Prostate gland (tissue), 2 donors: ENCODE results near the gene ZCCHC7. TPM values are rescaled to one million over a fixed set of nuclear protein-coding genes. Genes with fewer than 3 reads are reported as not detected.

ENCODE experiments used
- DNase-seq: peaks from one replicate; pipeline ENCODE4 v3.0.0-alpha.2; 2019; ENCODE audit warnings: low spot score
- H3K27ac ChIP-seq, 2 donors: fragments of 200-600 bp; sonication (generic); 2 replicates each; pipeline ENCODE4 v1.5.1; 2017 to 2019
- H3K27me3 ChIP-seq: fragments of 200-600 bp; sonication (generic); replicated peaks from 2 replicates; pipeline ENCODE4 v1.5.1; 2019; ENCODE audit not compliant: insufficient read depth
- H3K36me3 ChIP-seq, 2 donors: fragments of 200-600 bp; sonication (generic); 1 replicate in 1 of 2; 2 replicates in 1 of 2; pipeline versions ENCODE4 v1.5.1 to v1.8.1; 2017 to 2019
- H3K4me1 ChIP-seq: fragments of 200-600 bp; sonication (generic); replicated peaks from 2 replicates; pipeline ENCODE4 v1.5.1; 2019
- H3K4me3 ChIP-seq, 2 donors: fragments of 200-600 bp; sonication (generic); 2 replicates each; pipeline ENCODE4 v1.5.1; 2017 to 2019
- H3K9me3 ChIP-seq: fragments of 200-600 bp; sonication (generic); 2 replicates; pipeline ENCODE4 v1.5.1; 2017
- POLR2A ChIP-seq: fragments of 450-650 bp; IDR thresholded peaks from one replicate; pipeline ENCODE4 v1.6.1; 2016; ENCODE audit warnings: antibody characterized with exemption, mild to moderate bottlenecking
- POLR2AphosphoS5 ChIP-seq: sonication (generic); formaldehyde crosslinking; IDR thresholded peaks from one replicate; pipeline ENCODE4 v1.6.1; 2017; ENCODE audit warnings: antibody characterized with exemption
- WGBS: methylation state at CpG from one replicate; pipeline ENCODE4 v1.1.5; 2018; 5-methylcytosine and 5-hydroxymethylcytosine counted together
- intact Hi-C: fragments of 100-400 bp; cut with DNase I; formaldehyde crosslinking; loops from one replicate; pipeline ENCODE4 v1.14.2; 2022
- total RNA-seq, 2 donors: library from RNA; depleted of rRNA; stranded (reverse); fragments of >200 nt; gene quantifications; one replicate each; pipeline ENCODE4 v1.1.0, GENCODE V29; 2016
- TF ChIP-seq, protein P1 (sequence below), 4 experiments: fragments of 200-600 bp in 2 of 4; fragments of 450-650 bp in 2 of 4; sonication (generic) in 2 of 4; IDR thresholded peaks; 1 replicate in 3 of 4; 2 replicates in 1 of 4; pipeline ENCODE4 v1.5.1; 2016 to 2019; ENCODE audit warnings: antibody characterized with exemption in 4 of 4, mild to moderate bottlenecking in 2 of 4, moderate library complexity in 2 of 4

Gene ZCCHC7
- total RNA-seq, 2 donors from 2014 or later: 12.7 to 14.2 TPM

DNA sequence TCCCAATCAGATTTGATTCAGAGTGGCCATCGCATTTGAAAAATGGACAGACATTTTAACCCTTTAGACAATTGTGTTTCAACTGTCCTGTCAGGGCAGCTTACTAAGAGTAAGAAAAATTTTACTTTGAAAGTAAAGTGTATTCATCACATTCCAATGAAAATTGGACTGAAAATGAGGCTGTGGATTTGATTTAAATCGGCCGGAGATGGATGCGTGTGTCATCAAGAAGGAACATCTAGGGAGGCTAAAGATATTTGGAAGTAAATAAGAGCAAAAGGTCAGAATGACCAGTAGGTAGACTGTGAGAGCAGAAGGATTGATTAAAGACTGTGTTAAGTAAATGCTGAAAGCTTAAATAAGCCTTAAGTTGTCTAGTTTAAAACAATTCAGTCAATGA, 1.5 kb downstream of the ZCCHC7 start:
- no peaks in the 10 kb centered on the region for H3K4me1 ChIP-seq
- no peak for DNase-seq
- no peaks in the 10 kb centered on the region for H3K36me3 ChIP-seq
- H3K4me3 ChIP-seq: no peak overlapping the region
- WGBS: 77% methylated on average over 4 of the region's 4 CpGs
- intact Hi-C loops: loop anchor here (10.0 kb wide), 1 partner anchor 343 kb away; the partner anchor contains the start of gene ZBTB5
- no peak for TF ChIP-seq POLR2AphosphoS5
- no peak for TF ChIP-seq POLR2A
- TF ChIP-seq, protein P1, sequence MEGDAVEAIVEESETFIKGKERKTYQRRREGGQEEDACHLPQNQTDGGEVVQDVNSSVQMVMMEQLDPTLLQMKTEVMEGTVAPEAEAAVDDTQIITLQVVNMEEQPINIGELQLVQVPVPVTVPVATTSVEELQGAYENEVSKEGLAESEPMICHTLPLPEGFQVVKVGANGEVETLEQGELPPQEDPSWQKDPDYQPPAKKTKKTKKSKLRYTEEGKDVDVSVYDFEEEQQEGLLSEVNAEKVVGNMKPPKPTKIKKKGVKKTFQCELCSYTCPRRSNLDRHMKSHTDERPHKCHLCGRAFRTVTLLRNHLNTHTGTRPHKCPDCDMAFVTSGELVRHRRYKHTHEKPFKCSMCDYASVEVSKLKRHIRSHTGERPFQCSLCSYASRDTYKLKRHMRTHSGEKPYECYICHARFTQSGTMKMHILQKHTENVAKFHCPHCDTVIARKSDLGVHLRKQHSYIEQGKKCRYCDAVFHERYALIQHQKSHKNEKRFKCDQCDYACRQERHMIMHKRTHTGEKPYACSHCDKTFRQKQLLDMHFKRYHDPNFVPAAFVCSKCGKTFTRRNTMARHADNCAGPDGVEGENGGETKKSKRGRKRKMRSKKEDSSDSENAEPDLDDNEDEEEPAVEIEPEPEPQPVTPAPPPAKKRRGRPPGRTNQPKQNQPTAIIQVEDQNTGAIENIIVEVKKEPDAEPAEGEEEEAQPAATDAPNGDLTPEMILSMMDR (IDR thresholded peaks at IDR 0.05): no peak
- H3K27ac ChIP-seq: no peak overlapping the region
- no peaks in the 10 kb centered on the region for H3K27me3 ChIP-seq
- H3K9me3 ChIP-seq: no peaks in the 10 kb centered on the region

DNA sequence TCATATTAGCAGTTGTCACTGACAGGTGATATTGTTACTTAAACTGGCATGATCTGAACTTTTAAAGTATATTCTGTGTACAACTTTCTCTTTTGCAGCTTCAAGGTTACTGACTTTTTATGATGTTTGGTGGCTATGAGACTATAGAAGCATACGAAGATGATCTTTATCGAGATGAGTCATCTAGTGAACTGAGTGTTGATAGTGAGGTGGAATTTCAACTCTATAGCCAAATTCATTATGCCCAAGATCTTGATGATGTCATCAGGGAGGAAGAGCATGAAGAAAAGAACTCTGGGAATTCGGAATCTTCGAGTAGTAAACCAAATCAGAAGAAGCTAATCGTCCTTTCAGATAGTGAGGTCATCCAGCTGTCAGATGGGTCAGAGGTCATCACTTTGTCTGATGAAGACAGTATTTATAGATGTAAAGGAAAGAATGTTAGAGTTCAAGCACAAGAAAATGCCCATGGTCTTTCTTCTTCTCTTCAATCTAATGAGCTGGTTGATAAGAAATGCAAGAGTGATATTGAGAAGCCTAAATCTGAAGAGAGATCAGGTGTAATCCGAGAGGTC, 5.9 kb downstream of the ZCCHC7 start:
- Histone ChIP-seq H3K27me3 (no peaks in the 10 kb centered on the region), H3K4me1 (no peaks in the 10 kb centered on the region), H3K36me3 (no peaks in the 10 kb centered on the region), H3K27ac (no peak overlapping the region), H3K4me3 (no peak overlapping the region), H3K9me3 (no peaks in the 10 kb centered on the region)
- DNase-seq: no peak
- TF ChIP-seq POLR2A (no peak), POLR2AphosphoS5 (no peak)
- WGBS: 92% methylated on average over 6 of the region's 6 CpGs
- intact Hi-C loops: loop anchor here (10.0 kb wide), 1 partner anchor 338 kb away; the partner anchor contains the start of gene ZBTB5

DNA sequence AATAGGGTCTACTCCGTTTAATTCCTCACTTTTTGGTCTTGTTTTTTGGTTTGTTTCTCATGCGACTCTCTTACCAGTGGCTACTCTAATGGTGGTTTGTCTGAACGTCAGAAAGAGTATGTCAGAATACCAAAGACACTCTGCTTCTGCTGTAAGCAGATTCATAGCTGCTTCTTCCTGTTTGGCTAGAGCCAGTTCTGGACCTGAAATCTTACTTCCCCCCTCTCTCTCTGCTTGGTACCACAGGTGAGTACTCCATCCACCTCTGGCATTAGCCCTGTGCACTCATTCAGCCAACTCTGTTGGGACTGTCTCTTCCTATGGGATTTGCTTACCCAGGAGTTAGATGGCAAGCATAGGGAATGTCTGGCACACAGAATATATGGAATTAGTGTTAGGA, 6.6 kb downstream of the ZCCHC7 start:
- H3K4me3 ChIP-seq: no peak overlapping the region
- 94% methylated on average over 3 of the region's 3 CpGs for WGBS
- no peak for DNase-seq
- intact Hi-C loops: loop anchor here (10.0 kb wide), 1 partner anchor 338 kb away; the partner anchor contains the start of gene ZBTB5
- H3K27ac ChIP-seq: no peak overlapping the region
- no peaks in the 10 kb centered on the region for H3K4me1 ChIP-seq
- H3K27me3 ChIP-seq: no peaks in the 10 kb centered on the region
- H3K36me3 ChIP-seq: no peaks in the 10 kb centered on the region
- no peak for TF ChIP-seq POLR2AphosphoS5
- no peak for TF ChIP-seq POLR2A
- TF ChIP-seq, protein P1 (IDR thresholded peaks at IDR 0.05): no peak
- H3K9me3 ChIP-seq: no peaks in the 10 kb centered on the region

DNA sequence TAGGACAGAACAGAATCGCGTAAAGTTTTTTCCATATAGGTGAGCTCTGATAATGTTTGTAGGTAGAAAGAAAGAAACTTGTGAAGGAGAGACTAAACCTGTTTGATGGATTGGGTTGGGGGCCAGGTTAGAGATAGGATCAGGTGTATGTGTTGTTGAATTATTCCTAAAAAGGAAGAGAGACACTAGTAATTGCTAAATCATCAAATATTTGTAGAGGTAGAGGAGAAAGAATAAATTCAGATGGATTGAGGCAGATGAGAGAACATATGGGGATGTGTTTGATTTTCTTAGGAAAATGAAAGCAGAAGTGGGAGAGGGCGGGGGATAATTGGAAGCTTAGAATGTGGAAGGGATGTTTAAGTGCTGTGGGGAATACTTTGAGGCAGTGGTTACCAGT, 7.7 kb downstream of the ZCCHC7 start:
- H3K27me3 ChIP-seq: no peaks in the 10 kb centered on the region
- TF ChIP-seq POLR2A (no peak), POLR2AphosphoS5 (no peak)
- TF ChIP-seq, protein P1 (IDR thresholded peaks at IDR 0.05): no peak
- H3K36me3 ChIP-seq: no peaks in the 10 kb centered on the region
- WGBS: 98% methylated on average over 3 of the region's 3 CpGs
- no peak overlapping the region for H3K4me3 ChIP-seq
- H3K27ac ChIP-seq: no peak overlapping the region
- H3K9me3 ChIP-seq: no peaks in the 10 kb centered on the region
- intact Hi-C loops: loop anchor here (10.0 kb wide), 1 partner anchor 337 kb away; the partner anchor contains the start of gene ZBTB5
- H3K4me1 ChIP-seq: no peaks in the 10 kb centered on the region
- DNase-seq: no peak

DNA sequence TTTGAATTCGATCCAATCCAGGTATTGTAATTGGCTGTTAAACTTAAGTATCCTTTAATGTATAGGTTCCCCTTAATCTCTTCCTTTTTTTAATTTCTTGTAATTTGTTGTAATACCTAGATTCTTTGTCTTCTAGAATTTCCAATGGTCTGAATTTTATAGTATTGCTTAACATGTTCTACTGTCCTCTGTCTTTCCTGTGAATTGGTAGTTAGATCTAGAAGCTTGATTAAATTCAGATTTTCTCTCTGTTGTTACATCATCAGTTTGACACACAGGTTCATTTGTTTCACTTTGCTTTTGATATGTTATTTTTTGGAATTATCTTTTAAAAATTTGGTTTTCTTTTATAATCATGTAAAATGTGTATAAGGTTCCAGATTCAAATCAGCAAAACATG, 13.8 kb downstream of the ZCCHC7 start:
- Histone ChIP-seq H3K27me3 (no peaks in the 10 kb centered on the region), H3K4me1 (no peaks in the 10 kb centered on the region), H3K36me3 (no peaks in the 10 kb centered on the region), H3K9me3 (no peaks in the 10 kb centered on the region), H3K4me3 (no peak overlapping the region), H3K27ac (no peak overlapping the region)
- intact Hi-C loops: no loop called here
- DNase-seq: no peak
- TF ChIP-seq POLR2A (no peak), POLR2AphosphoS5 (no peak)
- TF ChIP-seq, protein P1 (IDR thresholded peaks at IDR 0.05): no peak
- WGBS: 100% methylated on average over 1 of the region's 1 CpG
